ENCODE data around the gene PPP1R3E.

PPP1R3E gene

DNA sequence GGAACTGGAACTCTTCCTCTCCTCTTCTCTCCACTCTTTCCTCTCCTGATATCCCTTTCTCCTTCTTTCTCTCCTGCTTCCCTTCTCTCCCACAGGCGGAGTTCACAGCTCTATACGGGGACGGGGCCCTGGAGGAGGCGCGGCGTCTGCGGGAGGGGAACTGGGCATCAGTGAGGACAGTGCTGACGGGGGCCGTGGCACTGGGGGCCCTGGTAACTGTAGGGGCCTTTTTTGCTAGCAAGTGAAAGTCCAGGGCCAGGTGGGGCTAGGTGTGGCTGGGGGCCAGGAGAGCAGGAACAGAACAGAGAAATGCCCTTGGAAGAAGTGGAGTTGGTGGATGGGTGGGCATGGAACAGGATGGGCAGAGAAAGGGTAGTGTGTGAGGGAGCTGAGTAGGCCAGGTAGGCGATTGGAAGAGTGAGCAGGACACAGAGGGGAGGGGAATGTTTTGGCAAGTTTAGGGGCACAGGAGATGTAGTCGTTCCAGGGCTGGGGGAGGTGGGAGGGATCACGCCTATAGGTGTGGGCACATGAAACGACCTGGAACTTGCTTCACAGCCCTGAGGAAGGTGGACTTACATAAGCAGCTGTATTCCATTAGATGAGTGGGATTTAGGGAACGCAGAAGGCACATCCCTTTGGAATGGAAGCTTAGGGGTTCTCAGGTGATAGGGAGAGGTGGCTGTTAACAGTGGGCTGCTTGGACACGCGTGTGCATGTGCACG, 6.2 kb upstream of the PPP1R3E start:
- in situ Hi-C loops (cut with MboI; ENCODE audit: low pct_unique_long_range_greater_than_20kb, low sequenced_read_pairs, unreplicated experiment), result no loop called here
- DNase-seq (ENCODE audit: low spot score), result no peak
- TF ChIP-seq, protein P1, sequence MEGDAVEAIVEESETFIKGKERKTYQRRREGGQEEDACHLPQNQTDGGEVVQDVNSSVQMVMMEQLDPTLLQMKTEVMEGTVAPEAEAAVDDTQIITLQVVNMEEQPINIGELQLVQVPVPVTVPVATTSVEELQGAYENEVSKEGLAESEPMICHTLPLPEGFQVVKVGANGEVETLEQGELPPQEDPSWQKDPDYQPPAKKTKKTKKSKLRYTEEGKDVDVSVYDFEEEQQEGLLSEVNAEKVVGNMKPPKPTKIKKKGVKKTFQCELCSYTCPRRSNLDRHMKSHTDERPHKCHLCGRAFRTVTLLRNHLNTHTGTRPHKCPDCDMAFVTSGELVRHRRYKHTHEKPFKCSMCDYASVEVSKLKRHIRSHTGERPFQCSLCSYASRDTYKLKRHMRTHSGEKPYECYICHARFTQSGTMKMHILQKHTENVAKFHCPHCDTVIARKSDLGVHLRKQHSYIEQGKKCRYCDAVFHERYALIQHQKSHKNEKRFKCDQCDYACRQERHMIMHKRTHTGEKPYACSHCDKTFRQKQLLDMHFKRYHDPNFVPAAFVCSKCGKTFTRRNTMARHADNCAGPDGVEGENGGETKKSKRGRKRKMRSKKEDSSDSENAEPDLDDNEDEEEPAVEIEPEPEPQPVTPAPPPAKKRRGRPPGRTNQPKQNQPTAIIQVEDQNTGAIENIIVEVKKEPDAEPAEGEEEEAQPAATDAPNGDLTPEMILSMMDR (IDR thresholded peaks at IDR 0.05; ENCODE audit: extremely low read depth, insufficient read depth, missing control alignments), result no peak

DNA sequence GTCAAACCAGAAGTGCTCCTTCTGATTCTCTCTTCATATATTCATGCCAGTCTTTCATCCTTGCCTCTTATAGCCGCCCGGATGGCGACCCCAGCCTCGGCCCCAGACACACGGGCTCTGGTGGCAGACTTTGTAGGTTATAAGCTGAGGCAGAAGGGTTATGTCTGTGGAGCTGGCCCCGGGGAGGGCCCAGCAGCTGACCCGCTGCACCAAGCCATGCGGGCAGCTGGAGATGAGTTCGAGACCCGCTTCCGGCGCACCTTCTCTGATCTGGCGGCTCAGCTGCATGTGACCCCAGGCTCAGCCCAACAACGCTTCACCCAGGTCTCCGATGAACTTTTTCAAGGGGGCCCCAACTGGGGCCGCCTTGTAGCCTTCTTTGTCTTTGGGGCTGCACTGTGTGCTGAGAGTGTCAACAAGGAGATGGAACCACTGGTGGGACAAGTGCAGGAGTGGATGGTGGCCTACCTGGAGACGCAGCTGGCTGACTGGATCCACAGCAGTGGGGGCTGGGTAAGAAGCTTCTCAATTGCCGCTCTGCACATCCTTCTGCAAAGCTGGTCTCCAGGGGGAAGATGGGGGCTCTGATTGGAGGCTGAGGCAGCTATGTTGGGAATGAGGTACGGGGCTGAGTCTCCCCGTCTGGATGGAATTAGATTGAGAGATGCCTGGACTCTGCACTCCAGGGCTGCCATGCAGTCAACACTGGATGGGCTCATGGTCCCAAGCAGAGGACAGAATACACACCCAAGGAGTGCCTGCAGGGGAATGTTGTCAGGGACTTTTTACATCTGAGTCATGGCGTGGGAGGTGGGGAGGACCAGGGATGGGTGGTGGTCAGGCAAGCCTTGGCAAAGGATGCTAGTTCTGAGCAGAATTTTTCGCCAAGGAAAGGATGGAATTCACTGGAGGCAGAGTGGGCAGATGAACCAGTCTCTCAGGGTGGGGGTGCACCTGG, 5.3 kb upstream of the PPP1R3E start:
- DNase-seq (ENCODE audit: low spot score), result no peak
- in situ Hi-C loops (cut with MboI; ENCODE audit: low pct_unique_long_range_greater_than_20kb, low sequenced_read_pairs, unreplicated experiment), result no loop called here
- TF ChIP-seq, protein P1 (IDR thresholded peaks at IDR 0.05; ENCODE audit: extremely low read depth, insufficient read depth, missing control alignments), result no peak

DNA sequence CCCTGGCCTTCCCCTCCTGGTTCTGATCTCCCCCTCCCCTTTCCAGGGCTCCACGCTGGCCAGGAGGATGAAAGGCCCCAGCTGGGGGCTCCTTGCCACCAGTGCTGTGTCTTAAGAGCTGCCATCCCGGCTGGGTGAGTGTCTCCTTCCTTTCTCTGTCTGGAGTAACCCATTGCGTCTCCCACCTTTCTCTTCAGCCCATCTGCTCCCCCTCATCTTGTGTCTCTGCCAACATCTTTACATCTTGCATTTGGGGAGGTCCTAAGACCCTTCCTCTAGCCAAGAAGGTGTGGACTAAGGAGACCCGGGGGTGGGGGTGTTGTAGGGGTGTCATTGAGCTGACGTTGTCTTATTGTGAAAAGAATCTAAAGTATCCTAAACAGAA, 4.5 kb upstream of the PPP1R3E start:
- DNase-seq (ENCODE audit: low spot score), result no peak
- TF ChIP-seq, protein P1 (IDR thresholded peaks at IDR 0.05; ENCODE audit: extremely low read depth, insufficient read depth, missing control alignments), result no peak
- in situ Hi-C loops (cut with MboI; ENCODE audit: low pct_unique_long_range_greater_than_20kb, low sequenced_read_pairs, unreplicated experiment), result no loop called here

DNA sequence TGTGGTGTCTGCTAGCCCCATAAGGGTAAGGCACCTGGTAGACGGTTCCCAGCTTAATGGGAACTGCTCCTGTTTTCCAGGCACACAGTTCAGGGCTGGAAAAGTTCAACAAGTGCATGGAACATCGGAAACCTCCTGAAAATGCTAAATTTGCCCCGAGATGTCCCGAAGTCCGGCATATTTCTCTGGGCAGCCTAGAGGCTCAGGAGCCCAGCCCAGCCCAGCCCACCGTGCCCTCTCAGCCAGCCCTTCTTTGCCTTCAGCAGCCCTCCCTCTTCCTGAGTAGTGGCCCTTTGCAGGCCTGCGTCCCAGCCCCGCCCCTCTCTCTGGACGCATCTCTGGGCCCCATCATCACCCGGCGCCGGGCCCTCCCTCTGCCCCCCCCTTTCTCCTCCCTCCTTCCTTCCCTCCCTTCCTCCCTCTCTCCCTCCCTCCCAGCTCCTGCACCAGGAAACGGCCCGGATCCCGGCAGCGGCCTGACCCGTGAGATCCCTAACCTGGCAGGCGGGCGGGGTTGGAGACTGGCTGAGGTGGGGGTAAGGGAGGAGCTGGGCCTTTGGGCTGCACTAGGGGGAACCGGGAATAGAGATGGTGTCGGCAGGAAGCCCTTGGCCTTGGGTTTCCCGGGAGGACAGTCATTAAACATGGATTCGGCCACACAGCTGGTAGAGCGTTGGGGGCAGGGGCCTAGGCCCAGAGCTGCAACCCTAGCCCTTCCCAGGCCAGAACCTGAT, 3.9 kb upstream of the PPP1R3E start, which contains the start of gene BCL2L2:
Gene BCL2L2, plus strand, starts transcription at position 422 of the 734 bp plus-strand sequence. CDS start 935 bp downstream, outside the sequence.
- peak; percentile 80 for DNase-seq (ENCODE audit: low spot score)
- in situ Hi-C loops (cut with MboI; ENCODE audit: low pct_unique_long_range_greater_than_20kb, low sequenced_read_pairs, unreplicated experiment), result no loop called here
- TF ChIP-seq, protein P1 (IDR thresholded peaks at IDR 0.05; ENCODE audit: extremely low read depth, insufficient read depth, missing control alignments), result no peak

DNA sequence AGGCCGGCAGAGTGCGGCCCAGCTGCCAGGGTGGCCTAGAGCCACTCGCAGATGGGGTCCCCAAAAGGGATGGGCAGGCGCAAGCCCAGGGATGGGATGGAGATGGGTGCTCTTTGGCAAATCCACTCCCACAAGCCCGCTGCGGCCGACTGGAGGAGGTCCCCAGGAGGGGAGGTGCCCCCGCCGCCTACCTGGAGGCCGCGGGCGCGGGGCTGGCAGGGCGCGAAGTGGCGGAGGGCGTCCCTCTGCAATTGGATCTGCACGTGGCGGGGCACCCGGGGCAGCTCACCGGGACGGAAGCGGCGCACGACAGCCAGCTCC, 730 bp downstream of the PPP1R3E start:
- in situ Hi-C loops (cut with MboI; ENCODE audit: low pct_unique_long_range_greater_than_20kb, low sequenced_read_pairs, unreplicated experiment), result no loop called here

More for the DNA sequence above, 730 bp downstream of the PPP1R3E start:
- no peak for DNase-seq (ENCODE audit: low spot score)
- TF ChIP-seq, protein P1 (IDR thresholded peaks at IDR 0.05; ENCODE audit: extremely low read depth, insufficient read depth, missing control alignments), result no peak

All from GM13977 (cell line).